WTC11 (cell line): ENCODE data around the gene CLK2. TPM values are rescaled to one million over a fixed set of nuclear protein-coding genes. Genes with fewer than 3 reads are reported as not detected.

ENCODE experiments used
- ATF1 ChIP-seq: sonication (generic); formaldehyde crosslinking; IDR thresholded peaks from 2 replicates; pipeline ENCODE4 v1.8.1; 2023; ENCODE audit warnings: mild to moderate bottlenecking, moderate library complexity, missing genetic modification reagents
- CBFB ChIP-seq: sonication (generic); formaldehyde crosslinking; IDR thresholded peaks from 2 replicates; pipeline ENCODE4 v1.8.1; 2022; ENCODE audit warnings: mild to moderate bottlenecking, low read depth, missing genetic modification reagents
- CREB1 ChIP-seq: sonication (generic); formaldehyde crosslinking; IDR thresholded peaks from 2 replicates; pipeline ENCODE4 v1.8.0; 2023; ENCODE audit warnings: mild to moderate bottlenecking, missing genetic modification reagents
- ELF4 ChIP-seq: sonication (generic); formaldehyde crosslinking; IDR thresholded peaks from 2 replicates; pipeline ENCODE4 v1.8.1; 2022; ENCODE audit warnings: low read depth, mild to moderate bottlenecking, moderate library complexity, missing genetic modification reagents
- EMX1 ChIP-seq: fragments of 250-450 bp; sonication (Bioruptor Pico); IDR thresholded peaks from 2 replicates; pipeline ENCODE4 v1.8.0; 2021; ENCODE audit warnings: mild to moderate bottlenecking
- FOXP1 ChIP-seq: sonication (generic); formaldehyde crosslinking; IDR thresholded peaks from 2 replicates; pipeline ENCODE4 v1.8.0; 2022; ENCODE audit warnings: missing genetic modification reagents, mild to moderate bottlenecking, moderate library complexity, borderline replicate concordance
- GTF2I ChIP-seq: fragments of 250-450 bp; sonication (Bioruptor Pico); conservative IDR thresholded peaks from 2 replicates; pipeline ENCODE4 v1.4.0; 2021; ENCODE audit warnings: mild to moderate bottlenecking
- IRF2 ChIP-seq: sonication (generic); formaldehyde crosslinking; IDR thresholded peaks from 2 replicates; pipeline ENCODE4 v1.8.0; 2022; ENCODE audit warnings: low read depth, missing genetic modification reagents, borderline replicate concordance
- JAZF1 ChIP-seq: fragments of 250-450 bp; sonication (Bioruptor Pico); IDR thresholded peaks from 2 replicates; pipeline ENCODE4 v1.9.0; 2021; ENCODE audit warnings: moderate library complexity, mild to moderate bottlenecking, inconsistent platforms
- NFATC4 ChIP-seq: fragments of 250-450 bp; sonication (Bioruptor Pico); IDR thresholded peaks from 2 replicates; pipeline ENCODE4 v1.9.0; 2021; ENCODE audit warnings: mild to moderate bottlenecking
- NFE2L1 ChIP-seq: sonication (generic); formaldehyde crosslinking; IDR thresholded peaks from 2 replicates; pipeline ENCODE4 v1.8.1; 2023; ENCODE audit warnings: missing genetic modification reagents
- SMAD4 ChIP-seq: sonication (generic); formaldehyde crosslinking; IDR thresholded peaks from 2 replicates; pipeline ENCODE4 v1.8.0; 2022; ENCODE audit warnings: mild to moderate bottlenecking, missing genetic modification reagents
- SOX15 ChIP-seq: fragments of 250-450 bp; sonication (Bioruptor Pico); IDR thresholded peaks from 2 replicates; pipeline ENCODE4 v1.9.0; 2021; ENCODE audit warnings: mild to moderate bottlenecking
- TEAD1 ChIP-seq: sonication (generic); formaldehyde crosslinking; IDR thresholded peaks from 2 replicates; pipeline ENCODE4 v1.8.0; 2022; ENCODE audit warnings: mild to moderate bottlenecking, missing genetic modification reagents
- ZNF121 ChIP-seq: sonication (generic); formaldehyde crosslinking; IDR thresholded peaks from 2 replicates; pipeline ENCODE4 v1.8.0; 2023; ENCODE audit warnings: missing genetic modification reagents
- ZNF138 ChIP-seq: sonication (generic); formaldehyde crosslinking; conservative IDR thresholded peaks from 2 replicates; pipeline ENCODE4 v1.8.1; 2022; ENCODE audit warnings: mild to moderate bottlenecking, moderate library complexity, missing genetic modification reagents
- ZNF219 ChIP-seq: sonication (generic); formaldehyde crosslinking; IDR thresholded peaks from 2 replicates; pipeline ENCODE4 v1.8.0; 2023; ENCODE audit warnings: missing genetic modification reagents, mild to moderate bottlenecking, borderline replicate concordance
- ZNF317 ChIP-seq: sonication (generic); formaldehyde crosslinking; IDR thresholded peaks from 2 replicates; pipeline ENCODE4 v1.8.1; 2023; ENCODE audit warnings: low read depth, mild to moderate bottlenecking, moderate library complexity, missing genetic modification reagents, borderline replicate concordance
- ZNF396 ChIP-seq: fragments of 250-450 bp; sonication (Bioruptor Pico); IDR thresholded peaks from 2 replicates; pipeline ENCODE4 v1.8.0; 2021; ENCODE audit warnings: mild to moderate bottlenecking, moderate library complexity, borderline replicate concordance
- total RNA-seq: library from RNA; stranded (reverse); gene quantifications from 3 replicates; pipeline ENCODE4 v1.2.3, GENCODE V29; 2021
- TF ChIP-seq, protein P1 (sequence below): sonication (generic); formaldehyde crosslinking; IDR thresholded peaks from 2 replicates; pipeline ENCODE4 v1.8.0; 2022; ENCODE audit warnings: mild to moderate bottlenecking, missing genetic modification reagents
- TF ChIP-seq, protein P2 (sequence below): sonication (generic); formaldehyde crosslinking; IDR thresholded peaks from 2 replicates; pipeline ENCODE4 v1.8.0; 2022; ENCODE audit warnings: mild to moderate bottlenecking, missing genetic modification reagents
- TF ChIP-seq, protein P3 (sequence below): sonication (generic); formaldehyde crosslinking; IDR thresholded peaks from 2 replicates; pipeline ENCODE4 v1.8.1; 2023; ENCODE audit warnings: mild to moderate bottlenecking, missing genetic modification reagents, moderate library complexity
- TF ChIP-seq, protein P4 (sequence below): fragments of 200-600 bp; IDR thresholded peaks from 2 replicates; pipeline ENCODE4 v1.8.0; 2022; ENCODE audit warnings: antibody characterized with exemption
- TF ChIP-seq, protein P5 (sequence below): sonication (generic); formaldehyde crosslinking; IDR thresholded peaks from 2 replicates; pipeline ENCODE4 v1.8.1; 2023; ENCODE audit warnings: mild to moderate bottlenecking, missing genetic modification reagents, borderline replicate concordance
- TF ChIP-seq, protein P6 (sequence below): sonication (generic); formaldehyde crosslinking; IDR thresholded peaks from 2 replicates; pipeline ENCODE4 v1.8.1; 2023; ENCODE audit warnings: mild to moderate bottlenecking, missing genetic modification reagents

CLK2 gene
- total RNA-seq, 1 experiment from 2014 or later = 74.4 TPM

DNA sequence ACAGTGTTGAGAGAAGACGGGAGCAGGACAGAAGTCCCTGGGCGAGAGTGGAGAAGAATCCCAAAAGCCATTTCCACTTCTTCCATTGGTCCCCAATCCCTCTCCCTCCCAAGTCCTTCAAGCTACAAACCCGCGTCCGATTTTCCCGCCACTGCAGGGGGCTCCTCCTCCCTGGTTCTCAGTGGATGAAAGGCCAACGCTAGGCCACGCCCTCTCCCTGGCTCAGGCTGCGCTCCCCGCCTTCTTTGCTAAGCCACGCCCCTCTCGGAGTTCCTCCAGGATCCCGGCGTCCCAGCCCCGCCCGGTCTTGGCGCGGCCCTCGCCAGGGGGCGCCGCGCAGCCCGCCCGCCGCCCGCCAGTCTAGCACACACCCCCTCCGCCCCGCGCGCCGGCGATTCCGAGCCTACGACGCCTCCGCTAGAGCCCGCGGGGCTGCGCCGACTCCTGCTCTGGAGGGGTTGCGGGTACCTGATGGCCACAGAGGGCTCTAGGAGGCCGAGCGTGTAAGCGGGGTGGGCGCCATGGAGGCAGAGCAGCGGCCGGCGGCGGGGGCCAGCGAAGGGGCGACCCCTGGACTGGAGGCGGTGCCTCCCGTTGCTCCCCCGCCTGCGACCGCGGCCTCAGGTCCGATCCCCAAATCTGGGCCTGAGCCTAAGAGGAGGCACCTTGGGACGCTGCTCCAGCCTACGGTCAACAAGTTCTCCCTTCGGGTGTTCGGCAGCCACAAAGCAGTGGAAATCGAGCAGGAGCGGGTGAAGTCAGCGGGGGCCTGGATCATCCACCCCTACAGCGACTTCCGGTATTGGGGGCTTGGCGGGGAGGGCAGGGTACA, 4.0 kb upstream of the CLK2 start, which contains the start of gene HCN3 (continued):
- TF ChIP-seq, protein P1, sequence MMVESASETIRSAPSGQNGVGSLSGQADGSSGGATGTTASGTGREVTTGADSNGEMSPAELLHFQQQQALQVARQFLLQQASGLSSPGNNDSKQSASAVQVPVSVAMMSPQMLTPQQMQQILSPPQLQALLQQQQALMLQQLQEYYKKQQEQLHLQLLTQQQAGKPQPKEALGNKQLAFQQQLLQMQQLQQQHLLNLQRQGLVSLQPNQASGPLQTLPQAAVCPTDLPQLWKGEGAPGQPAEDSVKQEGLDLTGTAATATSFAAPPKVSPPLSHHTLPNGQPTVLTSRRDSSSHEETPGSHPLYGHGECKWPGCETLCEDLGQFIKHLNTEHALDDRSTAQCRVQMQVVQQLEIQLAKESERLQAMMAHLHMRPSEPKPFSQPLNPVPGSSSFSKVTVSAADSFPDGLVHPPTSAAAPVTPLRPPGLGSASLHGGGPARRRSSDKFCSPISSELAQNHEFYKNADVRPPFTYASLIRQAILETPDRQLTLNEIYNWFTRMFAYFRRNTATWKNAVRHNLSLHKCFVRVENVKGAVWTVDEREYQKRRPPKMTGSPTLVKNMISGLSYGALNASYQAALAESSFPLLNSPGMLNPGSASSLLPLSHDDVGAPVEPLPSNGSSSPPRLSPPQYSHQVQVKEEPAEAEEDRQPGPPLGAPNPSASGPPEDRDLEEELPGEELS (CRISPR knock-in tag) = no peak; the same call in 1 of the 2 replicates
- TF ChIP-seq NFE2L1 (CRISPR knock-in tag) (peak; percentile 47; the same call in 1 of the 2 replicates), ZNF219 (no peak), ZNF121 (CRISPR knock-in tag) (no peak), GTF2I (CRISPR knock-in tag) (no peak), EMX1 (CRISPR knock-in tag) (no peak), SMAD4 (CRISPR knock-in tag) (no peak), CBFB (peak; percentile 82; the same call in 1 of the 2 replicates), ELF4 (CRISPR knock-in tag) (no peak), NFATC4 (no peak), FOXP1 (CRISPR knock-in tag) (peak; percentile 22; the same call in 1 of the 2 replicates), SOX15 (CRISPR knock-in tag) (no peak), TEAD1 (no peak), CREB1 (no peak), IRF2 (no peak), ATF1 (CRISPR knock-in tag) (no peak), ZNF317 (CRISPR knock-in tag) (no peak), ZNF138 (CRISPR knock-in tag) (no peak), ZNF396 (no peak), JAZF1 (CRISPR knock-in tag) (no peak)
- TF ChIP-seq, protein P2, sequence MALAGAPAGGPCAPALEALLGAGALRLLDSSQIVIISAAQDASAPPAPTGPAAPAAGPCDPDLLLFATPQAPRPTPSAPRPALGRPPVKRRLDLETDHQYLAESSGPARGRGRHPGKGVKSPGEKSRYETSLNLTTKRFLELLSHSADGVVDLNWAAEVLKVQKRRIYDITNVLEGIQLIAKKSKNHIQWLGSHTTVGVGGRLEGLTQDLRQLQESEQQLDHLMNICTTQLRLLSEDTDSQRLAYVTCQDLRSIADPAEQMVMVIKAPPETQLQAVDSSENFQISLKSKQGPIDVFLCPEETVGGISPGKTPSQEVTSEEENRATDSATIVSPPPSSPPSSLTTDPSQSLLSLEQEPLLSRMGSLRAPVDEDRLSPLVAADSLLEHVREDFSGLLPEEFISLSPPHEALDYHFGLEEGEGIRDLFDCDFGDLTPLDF = no peak; the same call in 1 of the 2 replicates
- TF ChIP-seq, protein P3, sequence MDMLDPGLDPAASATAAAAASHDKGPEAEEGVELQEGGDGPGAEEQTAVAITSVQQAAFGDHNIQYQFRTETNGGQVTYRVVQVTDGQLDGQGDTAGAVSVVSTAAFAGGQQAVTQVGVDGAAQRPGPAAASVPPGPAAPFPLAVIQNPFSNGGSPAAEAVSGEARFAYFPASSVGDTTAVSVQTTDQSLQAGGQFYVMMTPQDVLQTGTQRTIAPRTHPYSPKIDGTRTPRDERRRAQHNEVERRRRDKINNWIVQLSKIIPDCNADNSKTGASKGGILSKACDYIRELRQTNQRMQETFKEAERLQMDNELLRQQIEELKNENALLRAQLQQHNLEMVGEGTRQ (CRISPR knock-in tag) = peak; percentile 14; the same call in 1 of the 2 replicates
- TF ChIP-seq, protein P4, sequence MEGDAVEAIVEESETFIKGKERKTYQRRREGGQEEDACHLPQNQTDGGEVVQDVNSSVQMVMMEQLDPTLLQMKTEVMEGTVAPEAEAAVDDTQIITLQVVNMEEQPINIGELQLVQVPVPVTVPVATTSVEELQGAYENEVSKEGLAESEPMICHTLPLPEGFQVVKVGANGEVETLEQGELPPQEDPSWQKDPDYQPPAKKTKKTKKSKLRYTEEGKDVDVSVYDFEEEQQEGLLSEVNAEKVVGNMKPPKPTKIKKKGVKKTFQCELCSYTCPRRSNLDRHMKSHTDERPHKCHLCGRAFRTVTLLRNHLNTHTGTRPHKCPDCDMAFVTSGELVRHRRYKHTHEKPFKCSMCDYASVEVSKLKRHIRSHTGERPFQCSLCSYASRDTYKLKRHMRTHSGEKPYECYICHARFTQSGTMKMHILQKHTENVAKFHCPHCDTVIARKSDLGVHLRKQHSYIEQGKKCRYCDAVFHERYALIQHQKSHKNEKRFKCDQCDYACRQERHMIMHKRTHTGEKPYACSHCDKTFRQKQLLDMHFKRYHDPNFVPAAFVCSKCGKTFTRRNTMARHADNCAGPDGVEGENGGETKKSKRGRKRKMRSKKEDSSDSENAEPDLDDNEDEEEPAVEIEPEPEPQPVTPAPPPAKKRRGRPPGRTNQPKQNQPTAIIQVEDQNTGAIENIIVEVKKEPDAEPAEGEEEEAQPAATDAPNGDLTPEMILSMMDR = peak; percentile 35; the same call in 1 of the 2 replicates
- TF ChIP-seq, protein P5, sequence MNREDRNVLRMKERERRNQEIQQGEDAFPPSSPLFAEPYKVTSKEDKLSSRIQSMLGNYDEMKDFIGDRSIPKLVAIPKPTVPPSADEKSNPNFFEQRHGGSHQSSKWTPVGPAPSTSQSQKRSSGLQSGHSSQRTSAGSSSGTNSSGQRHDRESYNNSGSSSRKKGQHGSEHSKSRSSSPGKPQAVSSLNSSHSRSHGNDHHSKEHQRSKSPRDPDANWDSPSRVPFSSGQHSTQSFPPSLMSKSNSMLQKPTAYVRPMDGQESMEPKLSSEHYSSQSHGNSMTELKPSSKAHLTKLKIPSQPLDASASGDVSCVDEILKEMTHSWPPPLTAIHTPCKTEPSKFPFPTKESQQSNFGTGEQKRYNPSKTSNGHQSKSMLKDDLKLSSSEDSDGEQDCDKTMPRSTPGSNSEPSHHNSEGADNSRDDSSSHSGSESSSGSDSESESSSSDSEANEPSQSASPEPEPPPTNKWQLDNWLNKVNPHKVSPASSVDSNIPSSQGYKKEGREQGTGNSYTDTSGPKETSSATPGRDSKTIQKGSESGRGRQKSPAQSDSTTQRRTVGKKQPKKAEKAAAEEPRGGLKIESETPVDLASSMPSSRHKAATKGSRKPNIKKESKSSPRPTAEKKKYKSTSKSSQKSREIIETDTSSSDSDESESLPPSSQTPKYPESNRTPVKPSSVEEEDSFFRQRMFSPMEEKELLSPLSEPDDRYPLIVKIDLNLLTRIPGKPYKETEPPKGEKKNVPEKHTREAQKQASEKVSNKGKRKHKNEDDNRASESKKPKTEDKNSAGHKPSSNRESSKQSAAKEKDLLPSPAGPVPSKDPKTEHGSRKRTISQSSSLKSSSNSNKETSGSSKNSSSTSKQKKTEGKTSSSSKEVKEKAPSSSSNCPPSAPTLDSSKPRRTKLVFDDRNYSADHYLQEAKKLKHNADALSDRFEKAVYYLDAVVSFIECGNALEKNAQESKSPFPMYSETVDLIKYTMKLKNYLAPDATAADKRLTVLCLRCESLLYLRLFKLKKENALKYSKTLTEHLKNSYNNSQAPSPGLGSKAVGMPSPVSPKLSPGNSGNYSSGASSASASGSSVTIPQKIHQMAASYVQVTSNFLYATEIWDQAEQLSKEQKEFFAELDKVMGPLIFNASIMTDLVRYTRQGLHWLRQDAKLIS (CRISPR knock-in tag) = no peak
- TF ChIP-seq, protein P6, sequence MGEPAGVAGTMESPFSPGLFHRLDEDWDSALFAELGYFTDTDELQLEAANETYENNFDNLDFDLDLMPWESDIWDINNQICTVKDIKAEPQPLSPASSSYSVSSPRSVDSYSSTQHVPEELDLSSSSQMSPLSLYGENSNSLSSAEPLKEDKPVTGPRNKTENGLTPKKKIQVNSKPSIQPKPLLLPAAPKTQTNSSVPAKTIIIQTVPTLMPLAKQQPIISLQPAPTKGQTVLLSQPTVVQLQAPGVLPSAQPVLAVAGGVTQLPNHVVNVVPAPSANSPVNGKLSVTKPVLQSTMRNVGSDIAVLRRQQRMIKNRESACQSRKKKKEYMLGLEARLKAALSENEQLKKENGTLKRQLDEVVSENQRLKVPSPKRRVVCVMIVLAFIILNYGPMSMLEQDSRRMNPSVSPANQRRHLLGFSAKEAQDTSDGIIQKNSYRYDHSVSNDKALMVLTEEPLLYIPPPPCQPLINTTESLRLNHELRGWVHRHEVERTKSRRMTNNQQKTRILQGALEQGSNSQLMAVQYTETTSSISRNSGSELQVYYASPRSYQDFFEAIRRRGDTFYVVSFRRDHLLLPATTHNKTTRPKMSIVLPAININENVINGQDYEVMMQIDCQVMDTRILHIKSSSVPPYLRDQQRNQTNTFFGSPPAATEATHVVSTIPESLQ (CRISPR knock-in tag) = no peak
